GM12801 (cell line): Measurements from ENCODE around the gene ITSN1.

Experiments used
- CTCF ChIP-seq: IDR thresholded peaks from one replicate; pipeline ENCODE4 v1.5.1; 2011; ENCODE audit warnings: control low read depth; ENCODE audit not compliant: insufficient read length; ENCODE audit errors: extremely low read depth

ITSN1 gene

DNA sequence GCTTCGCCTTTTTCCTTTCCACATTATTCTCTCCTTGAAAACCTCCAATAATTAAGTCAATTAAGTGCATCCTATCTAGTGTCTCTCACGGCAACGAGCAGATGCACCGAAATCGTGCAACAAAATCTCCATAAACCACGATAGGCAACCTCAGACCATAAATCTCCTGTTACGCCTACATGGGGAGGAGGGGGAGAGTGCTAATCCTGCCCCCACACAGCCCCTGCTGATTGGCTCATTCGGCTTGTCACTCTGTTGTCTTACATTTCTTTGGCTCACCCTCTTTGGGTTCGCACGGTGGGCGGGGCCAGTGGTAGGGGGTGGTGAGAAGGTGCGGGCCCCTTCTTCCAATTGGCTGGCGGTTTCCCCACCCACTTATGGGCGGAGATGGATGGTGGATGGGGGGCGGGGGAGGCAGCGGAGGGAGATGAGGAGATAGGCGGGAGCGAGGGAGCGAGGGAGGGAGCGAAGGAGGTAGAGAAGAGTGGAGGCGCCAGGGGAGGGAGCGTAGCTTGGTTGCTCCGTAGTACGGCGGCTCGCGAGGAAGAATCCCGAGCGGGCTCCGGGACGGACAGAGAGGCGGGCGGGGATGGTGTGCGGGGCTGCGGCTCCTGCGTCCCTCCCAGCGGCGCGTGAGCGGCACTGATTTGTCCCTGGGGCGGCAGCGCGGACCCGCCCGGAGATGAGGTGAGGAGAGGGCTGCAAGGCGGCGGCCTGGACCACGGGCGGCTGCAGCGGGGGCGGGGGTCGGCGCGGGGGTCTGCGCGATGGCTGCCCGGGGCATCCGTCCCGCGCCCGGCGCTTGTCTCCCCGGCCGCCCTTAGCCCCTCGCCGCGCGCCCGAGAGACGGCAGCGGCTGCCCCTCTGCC lies at the start of gene ITSN1:
TSS of gene ITSN1 (plus strand) at position 475 of the 869 bp plus-strand sequence. CDS start 76,328 bp downstream, outside the sequence.
- no peak for TF ChIP-seq CTCF

DNA sequence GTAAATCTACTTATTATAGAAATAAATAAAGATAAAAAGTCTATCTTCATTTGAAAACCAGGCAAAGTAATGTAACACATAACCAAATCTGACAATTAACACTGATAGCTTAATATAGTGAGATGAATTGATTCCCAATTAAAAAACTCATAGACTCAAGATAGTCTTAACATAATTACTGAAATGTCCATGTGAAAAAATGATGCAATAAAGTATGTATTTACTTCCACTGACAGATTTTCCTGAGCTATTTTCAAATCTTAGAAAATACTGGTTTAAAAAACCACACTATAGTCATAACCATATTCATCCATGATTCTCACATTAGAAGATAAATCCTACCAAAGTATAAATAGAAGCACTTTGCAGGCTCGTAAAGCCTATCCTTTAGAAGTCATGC lies 44.2 kb upstream of the ITSN1 start:
- no peak for TF ChIP-seq CTCF

DNA sequence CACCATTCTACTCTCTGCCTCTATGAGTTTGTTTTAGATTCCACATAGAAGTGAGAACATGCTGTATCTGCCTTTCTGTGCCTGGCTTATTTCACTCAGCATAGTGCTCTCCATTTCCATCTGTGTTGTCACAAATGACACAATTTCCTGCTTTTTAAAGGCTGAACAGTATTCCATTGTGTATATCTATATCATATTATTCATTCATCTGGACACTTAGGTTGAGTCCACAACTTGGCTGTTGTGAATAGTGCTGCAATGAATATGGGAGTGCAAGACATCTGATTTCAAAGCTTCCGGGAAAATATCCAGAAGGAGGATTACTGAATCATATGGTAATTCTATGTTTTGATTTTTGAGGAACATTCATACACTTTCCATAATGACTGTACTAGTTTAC lies 33.7 kb upstream of the ITSN1 start:
- TF ChIP-seq CTCF: no peak

GRCh38 chr21:33611006-33611744 lies 31.1 kb upstream of the ITSN1 start:
- no peak for TF ChIP-seq CTCF

GRCh38 chr21:33618407-33618806 lies 23.9 kb upstream of the ITSN1 start:
- no peak for TF ChIP-seq CTCF

DNA sequence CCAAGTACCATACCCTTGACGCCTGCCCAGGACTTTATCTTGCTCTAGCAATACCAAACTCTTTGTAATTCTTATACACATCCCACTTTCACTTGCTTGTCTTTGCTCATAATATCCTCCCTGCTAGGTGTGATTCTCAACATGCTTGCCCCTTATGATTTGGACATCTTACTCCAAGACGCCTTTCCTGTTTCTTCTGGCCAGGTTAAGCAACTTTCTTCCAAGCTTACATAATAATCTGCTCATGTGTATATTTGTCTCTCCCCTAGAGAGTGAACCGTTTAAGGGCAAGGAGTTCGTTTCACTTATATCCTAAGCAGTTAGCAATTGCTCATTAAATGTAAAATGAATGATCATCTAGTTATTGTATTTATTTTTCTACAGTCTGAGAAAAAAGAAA lies 22.6 kb upstream of the ITSN1 start:
- TF ChIP-seq CTCF: no peak

GRCh38 chr21:33622253-33622652 lies 20.0 kb upstream of the ITSN1 start:
- TF ChIP-seq CTCF: no peak
